HG03280 (cell line): Measurements from ENCODE around the gene CCDC146.
"Not testable (repeated sequence)": the region's sequence is repeated elsewhere in the genome, so short reads cannot be mapped to it uniquely, and the experiment has no call there.

ENCODE experiments used
- ATAC-seq: cut with Tn5 transposase; IDR thresholded peaks from one replicate; pipeline ENCODE4 v1.9.1; 2021; ENCODE audit warnings: mild to moderate bottlenecking, moderate library complexity; ENCODE audit not compliant: unreplicated experiment

The CCDC146 gene

DNA sequence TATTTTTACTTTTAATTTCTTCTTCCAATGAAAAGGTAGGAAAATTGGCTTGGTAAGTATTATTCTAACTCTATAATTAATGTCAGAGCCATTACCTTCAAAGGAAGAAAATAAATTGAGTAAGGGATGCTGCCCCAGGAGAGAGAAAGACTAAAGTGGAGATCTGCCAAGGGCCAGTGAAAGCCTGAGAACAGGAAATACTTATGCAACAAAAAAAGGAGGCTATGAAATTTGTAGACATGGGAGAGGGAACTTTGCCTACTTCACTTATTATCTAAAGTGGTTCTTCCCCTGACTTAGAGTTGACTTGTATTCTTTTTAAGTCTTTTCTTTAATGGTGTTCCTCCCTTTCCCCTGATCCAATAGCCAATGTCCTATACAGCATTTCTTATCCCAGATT, 29.8 kb downstream of the CCDC146 start:
- ATAC-seq, result not testable (repeated sequence)

DNA sequence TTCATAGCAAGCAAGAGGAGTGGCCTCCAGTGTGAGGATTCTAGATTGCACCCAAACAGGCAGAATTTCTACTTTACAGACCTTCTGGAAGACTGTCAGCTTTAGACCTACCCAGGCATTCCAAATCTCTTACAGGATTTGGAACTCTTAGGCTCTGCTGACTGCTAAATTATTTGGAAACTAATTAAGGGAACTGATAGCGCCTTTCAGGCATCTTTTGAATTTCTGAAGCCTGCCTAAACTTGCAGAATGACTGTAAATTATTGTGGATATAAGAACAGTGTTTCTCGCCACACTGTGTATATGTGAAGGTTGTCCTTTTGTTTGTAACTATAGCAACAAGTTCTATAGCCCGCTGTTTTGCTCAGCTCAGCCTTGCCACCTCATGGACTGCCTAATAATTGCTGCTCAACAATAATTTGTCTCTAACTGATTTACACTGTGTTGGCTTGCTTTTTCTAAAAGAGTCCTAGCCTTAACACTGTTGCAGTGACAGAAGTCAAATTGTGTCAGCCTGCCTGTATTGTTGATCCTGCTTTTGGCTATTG, 32.6 kb downstream of the CCDC146 start:
- ATAC-seq, result peak; percentile 69

DNA sequence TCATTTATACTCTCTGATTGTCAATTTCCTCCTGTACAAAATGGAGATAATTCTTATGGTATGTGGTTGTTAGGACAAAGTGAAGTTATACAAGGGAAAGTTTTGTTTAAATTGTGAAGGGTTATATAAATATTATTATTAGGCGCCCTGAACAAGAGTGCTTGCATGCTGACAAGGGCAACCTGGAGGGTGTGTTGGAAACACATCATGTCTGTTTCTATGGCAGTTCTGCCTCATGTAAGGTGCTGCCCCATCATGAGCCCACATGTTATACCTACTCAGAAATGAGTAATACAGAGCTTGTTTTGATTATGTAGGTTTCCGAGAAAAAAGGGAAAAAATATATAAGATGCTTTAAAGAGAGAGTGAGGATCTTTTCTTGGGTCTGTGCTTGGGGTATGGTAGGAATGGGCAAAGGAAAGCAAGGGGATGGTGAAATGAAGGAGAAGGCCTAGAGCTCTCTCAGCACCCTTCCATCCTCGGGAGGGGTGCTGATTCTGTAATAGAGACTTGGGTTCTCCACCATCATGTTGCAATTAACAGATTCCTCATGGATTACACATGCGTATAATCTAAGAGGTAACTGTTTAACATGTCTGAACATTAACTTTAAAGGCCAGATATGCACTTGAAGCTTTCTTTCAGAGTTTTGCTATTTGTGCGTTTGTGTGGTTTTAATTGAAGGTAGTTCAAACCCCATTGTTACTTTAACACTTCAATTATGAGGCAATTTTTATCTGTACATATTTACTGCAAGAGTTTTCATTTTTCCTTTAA, 33.4 kb downstream of the CCDC146 start:
- peak; percentile 38 for ATAC-seq

DNA sequence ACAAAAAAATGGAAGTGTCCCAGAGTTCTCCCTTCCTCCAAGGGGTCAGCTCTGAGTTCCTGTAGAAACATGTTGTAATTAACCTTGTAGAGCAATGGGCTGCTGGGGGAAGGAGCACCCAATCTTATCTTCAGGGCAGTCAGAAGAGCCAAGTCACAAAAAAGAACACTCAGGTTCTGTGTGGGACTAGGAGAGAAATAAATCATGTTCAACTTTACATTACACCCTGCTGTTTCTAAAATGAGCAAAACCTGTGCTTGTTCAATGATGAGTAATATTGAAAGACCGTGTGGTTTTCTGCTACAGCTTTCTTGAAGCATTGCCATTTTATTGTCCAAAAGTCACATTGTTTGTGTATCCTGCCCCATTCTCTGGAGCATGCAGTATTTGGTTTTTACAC, 34.6 kb downstream of the CCDC146 start:
- peak; percentile 59 for ATAC-seq

DNA sequence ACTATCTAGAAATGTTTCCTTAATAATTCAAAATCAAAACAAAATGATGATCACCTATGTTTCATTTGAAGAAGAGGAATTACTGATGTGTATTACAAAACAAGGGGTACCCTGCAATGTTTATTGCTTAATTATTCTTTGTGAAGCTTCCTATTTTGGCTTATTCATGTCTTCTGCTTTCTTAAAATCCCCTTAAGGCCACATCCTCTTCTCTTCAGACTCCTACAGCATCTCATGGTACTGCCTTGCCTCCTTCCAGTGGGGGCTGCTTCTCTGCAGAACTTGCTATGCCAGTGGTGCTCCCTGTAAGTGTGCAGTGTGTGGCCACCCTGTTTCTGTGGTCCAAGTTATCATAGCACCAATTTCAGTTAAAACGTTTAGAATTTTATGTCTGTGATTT, 35.0 kb downstream of the CCDC146 start:
- ATAC-seq, result peak; percentile 32

DNA sequence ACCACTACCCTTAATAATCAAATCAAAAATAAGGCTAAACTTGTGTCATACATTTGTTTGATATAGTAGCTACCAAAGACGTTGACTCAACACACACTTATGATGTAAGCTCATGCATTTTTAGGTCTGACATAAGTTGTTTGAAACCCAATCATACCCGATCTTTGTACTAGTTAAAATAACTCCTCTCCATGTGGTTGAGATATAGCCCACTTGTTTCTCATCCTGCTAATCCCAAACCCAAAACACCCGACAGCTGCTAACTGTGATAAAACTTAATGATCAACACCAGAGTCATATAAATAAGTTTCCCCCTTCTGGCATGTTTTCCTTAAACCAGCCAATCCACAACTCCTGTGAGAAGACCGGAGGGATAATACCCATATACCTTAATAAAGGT, 48.7 kb downstream of the CCDC146 start:
- not testable (repeated sequence) for ATAC-seq

DNA sequence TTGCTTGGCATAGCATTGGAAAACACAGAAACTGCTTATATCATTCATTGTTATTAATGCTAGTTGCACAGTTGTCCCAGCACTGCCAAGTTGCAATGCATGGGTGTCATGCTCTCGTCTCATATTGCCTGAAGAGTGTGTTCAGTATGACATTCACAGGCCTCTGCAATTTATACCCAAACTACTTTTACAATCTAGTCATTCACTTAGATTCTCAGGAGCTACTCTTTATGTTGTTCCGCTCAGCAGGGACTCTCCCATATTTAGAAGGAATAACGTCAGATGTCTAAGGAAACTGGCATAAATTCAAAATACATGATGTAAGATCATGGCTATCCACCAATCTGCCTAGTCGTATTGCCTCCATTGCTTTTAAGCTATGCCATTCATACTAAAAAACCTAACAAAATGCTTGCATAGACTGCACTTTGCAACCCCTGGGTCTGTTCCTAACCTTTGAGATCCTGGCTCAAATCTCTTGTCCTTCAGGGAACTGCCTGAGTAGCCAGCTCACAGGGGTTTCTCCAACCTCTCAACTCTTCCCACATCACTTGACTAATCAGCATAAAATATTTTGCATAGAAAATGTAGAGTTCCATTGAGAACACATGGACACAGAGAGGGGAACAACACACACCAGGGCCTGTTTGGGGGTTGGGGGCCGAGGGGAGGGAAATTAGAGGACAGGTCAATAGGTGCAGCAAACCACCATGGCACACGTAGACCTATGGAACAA, 50.2 kb downstream of the CCDC146 start:
- not testable (repeated sequence) for ATAC-seq

DNA sequence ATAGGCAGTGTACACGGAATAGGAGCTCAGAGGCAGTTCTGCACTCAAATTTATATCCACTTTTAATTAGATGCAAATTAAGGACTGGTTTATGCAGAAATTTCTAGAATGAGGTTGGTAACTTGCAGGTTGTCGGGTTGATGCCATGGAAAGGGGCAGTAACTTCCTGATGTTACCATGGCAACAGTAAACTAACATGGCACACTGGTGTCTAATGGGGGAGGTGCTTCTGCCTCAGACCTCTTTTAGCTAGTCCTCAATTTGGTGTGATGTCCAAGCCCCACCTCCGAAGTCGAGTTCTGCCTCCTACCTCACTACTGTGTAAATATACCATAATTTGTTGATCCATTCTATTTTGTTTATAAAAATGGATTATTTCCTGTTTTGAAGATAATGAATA, 52.0 kb downstream of the CCDC146 start:
- ATAC-seq, result not testable (repeated sequence)

DNA sequence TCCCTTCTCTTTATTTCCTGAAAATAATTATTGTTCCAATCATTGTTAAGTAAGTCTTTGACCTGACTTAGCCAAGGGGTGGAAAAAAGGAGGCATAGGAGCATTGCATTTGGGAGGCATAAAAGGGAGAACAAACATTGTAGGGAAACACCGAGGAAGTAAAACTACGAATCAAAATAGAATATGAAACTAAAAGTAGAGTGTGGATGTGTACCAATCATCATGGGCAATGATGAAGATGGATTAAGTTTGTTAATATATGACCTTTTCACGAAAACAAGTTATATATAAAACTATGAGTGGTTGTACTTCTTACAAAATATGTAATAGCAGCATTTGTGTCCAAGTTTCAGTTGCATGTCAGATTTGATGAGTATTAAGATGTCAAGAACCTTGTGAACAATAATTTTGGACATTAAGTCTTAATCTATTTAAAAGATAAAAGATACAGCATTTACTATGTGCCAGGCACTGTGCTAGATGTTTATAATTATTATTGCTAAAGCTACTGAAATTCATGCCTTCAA, 52.9 kb downstream of the CCDC146 start:
- not testable (repeated sequence) for ATAC-seq

DNA sequence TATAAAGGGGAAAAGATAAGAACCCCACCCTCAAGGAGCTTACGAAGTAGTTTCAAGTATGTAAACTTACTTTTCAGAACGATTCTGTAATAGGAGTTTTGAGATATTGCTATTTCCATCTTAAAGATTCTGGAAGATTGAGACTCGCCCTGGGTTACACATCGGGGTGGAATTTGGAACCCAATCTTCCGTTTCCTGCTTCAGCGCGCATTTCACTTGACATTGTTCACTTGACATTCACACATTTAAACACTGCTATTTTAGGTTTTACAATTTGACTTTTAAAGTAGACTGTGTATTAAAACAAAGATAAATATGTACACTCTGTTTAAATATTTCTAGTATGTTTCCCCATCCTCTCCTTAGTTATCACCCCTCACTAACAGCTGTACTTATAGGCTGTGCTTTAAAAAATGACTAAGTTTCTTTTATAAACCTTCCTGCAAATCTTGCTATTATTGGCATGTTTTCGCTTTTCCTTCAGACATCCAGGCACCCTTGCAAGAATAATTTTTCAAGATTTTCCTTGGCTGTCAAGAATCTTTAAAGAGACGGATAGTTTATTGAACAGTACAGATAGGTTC, 55.0 kb downstream of the CCDC146 start:
- ATAC-seq, result not testable (repeated sequence)

DNA sequence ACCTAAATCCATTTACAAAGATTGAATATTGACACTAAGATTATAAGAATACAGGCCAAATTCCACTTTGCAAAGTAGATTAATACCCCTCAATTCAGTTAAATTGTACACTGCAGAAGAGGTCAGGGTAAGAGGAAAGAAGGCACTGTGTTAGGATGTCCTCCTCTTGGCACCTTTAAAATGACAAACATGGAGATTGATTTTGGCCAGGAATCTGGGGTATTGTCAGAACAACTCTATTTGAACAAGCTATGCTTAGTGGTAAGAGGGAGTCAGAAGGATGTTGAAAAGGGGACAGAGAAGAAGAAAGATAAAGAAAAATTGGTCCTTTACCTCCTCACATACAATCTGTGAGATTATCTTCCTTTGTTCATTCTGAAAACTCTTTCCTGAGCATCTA, 55.6 kb downstream of the CCDC146 start:
- ATAC-seq, result not testable (repeated sequence)

DNA sequence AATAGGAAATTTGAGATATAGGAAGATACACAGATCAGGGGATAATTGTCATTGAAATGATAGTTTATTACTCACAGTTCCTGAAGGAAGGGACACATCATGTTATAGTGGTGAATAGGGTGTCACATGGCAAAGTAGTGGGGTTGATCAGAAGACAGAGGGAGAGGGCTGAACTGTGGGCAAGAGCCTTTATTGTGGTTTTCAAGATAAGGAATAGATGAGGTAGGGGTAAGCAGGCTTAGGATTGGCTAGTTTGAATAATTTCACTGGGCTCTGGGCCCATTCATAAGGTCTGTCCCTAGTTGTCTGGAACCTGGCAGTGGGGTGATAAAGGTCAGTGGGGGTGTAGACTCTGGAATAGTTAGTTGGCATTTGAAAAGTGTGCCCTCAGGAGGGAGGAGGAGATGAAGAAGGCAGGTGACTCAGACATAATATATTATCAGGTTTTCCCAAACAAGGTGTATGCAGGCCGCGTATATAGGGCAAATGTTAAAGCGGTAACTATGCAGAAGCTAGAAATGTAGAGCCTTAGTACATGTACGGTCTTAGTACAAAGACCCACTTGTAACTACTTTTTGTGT, 58.7 kb downstream of the CCDC146 start:
- no peak for ATAC-seq

DNA sequence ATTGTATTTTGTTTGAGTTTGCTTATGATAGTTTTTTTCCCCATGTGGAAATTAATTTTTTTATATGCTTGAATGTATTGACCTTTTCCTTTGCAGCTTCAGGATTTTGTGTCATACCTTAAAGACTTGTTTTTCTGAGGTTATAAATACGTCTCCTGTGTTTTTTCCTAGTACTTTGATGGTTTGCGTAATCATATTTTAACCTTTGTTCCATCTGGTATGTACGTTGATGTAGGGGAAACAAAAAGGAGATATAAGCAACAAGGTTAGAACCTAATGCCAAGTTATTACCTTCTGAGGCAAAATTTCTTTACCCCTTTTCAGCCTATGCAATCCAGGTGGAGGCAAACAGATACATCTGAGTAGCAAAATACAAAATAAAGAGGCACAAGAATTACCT, 59.3 kb downstream of the CCDC146 start:
- ATAC-seq, result no peak

DNA sequence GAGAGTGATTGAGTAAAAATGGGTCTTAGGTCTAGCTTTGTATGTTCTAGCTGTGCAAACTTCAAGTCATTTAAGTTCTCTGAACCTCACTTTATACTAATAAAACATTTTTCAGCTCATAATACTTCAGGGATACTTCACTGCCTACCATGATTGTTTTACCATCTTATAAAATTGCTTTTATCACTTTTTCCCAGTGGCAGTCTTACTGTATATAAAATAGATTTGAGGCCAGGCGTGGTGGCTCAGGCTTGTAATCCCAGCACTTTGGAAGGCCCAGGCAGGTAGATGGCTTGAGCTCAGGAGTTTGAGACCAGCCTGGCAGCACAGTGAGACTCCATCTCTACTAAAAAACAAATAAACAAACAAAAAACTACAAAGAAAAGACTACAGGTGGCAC, 59.8 kb downstream of the CCDC146 start:
- ATAC-seq, result no peak

DNA sequence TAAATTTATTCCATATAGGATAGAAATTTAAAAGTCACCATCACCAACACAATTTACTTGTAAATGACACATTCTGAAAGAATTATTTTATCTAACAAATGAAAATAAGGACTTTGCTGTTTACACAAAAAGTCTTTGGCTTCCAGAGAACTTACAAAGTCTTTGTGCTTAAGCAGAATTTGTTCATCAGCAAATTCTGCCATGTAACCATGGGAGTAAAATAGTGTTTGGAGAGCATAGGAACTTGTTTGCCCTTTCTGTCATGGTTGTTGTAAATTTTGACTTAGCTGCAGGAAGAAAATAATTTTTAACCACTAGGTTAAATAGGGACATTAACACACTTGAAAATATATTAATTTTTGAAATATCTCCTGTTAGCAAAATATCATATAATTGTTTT, 62.0 kb downstream of the CCDC146 start:
- no peak for ATAC-seq

DNA sequence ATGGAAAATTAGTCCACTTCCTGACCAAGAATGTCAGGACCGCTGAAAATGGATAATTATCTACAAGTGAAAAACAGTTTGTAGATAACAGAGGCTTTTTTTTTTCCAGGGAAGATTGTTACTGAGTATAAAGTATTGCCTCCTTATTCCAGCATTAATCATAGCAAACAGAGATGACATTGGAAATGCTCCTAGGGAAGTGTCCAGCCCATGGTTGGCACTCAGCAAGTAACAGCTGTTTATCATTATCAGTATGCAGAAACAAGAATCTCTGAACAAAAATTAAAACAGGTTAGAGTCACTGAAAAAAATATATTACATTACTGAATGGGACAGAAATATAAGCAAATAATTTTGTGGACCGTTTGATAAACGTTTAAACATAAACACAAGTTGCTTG, 62.6 kb downstream of the CCDC146 start:
- ATAC-seq, result no peak

DNA sequence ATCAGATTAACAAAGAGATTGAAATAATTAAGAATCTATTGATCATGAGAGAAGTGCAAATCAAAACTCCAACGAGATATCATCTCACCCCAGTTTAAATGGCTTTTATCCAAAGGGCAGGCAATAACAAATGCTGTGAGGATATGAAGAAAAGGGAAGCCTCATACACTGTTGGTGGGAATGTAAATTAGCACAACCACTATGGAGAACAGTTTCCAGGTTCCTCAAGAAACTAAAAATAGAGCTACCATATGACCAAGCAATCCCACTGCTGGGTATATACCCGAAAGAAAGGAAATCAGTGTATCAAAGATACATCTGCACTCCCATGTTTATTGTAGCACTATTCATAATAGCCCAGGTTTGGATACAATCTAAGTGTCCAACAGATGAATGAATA, 63.5 kb downstream of the CCDC146 start:
- no peak for ATAC-seq

DNA sequence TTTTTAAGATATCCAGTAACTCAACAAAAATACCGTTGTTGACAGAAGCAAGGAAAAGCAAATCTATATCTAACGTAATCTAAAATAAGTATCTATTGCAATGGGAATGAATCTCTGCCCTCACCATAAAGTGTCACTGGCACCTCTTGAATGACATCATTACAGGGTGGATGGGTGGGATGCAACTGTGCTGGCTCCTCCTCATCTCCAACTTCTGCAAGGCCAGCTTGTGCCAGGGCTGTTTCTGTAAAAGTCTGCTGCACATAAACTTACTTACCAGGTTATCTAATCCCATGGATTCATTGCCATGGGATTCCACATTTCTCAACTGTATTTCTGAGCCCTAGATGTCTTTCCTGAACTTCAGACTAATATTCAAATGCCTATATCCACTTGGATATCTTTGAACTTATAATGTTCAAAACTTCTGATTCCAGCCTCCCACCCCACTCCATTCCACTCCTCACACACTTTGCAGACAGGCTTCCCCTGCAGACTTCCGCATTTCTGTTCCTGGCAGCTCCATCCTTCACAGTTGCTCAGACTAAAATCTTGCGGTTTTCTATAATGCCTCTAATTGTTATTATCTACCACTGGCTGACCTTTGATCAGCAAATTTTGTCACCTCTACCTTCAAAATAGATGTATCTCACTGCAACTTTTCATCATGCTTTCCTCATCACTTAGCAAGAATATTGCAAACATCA, 66.5 kb downstream of the CCDC146 start:
- ATAC-seq, result no peak

DNA sequence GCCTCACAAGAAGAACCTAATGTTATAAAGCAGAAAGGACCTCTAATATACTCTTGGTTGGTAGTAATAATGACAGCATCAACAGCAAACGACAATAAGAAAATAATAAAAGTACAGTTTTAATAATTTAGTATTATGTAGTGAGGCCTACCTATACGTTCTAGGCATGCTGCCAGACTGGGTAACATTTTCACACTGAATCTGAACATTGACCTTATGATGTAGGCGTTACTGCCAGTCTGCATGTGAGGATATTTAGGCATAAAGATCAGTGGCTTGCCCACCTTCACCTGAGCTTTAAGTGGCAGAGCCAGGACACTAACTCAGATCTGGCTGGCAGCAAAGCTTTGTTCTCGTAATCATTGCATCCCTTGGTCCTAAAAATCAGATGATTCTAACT, 74.7 kb downstream of the CCDC146 start:
- no peak for ATAC-seq
